Measurements from ENCODE around the gene MAST4. TPM values are rescaled to one million over a fixed set of nuclear protein-coding genes. Genes with fewer than 3 reads are reported as not detected.

MAST4 gene
- total RNA-seq, 1 experiment from 2014 or later = 11.8 TPM

DNA sequence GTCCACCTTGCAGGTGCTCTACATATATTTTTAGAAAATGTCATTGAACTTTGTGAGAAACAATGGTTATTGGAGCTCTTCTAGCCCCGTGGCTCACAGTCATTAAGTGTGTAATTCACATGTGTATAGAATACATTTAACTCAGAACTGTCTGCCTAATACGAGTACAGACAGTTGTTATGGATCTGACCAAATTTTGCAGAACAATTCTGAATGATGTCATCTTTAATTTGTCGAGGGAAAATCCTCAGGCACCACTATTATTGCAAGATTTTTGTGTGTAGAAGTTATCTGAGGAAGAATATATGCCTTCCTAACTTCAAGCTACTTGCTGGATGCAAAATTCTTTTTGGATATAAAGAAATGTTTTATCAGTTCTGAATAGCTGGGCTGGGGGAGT lies 383.5 kb downstream of the MAST4 start:
- Histone ChIP-seq H3K36me3 (ENCODE audit: insufficient read depth, low read length) (no peaks in the 10 kb centered on the region), H4K20me1 (ENCODE audit: insufficient read depth, low read depth, low read length) (no peaks in the 10 kb centered on the region), H3K4me2 (ENCODE audit: low read depth, low read length, poor library complexity, severe bottlenecking) (no peak overlapping the region), H3K9ac (ENCODE audit: low read length) (no peak overlapping the region), H3K4me1 (ENCODE audit: low read length) (peaks cover 21% of the 10 kb centered on the region), H3K9me2 (replicated peaks; ENCODE audit: insufficient read depth, low read length) (no peaks in the 10 kb centered on the region), H3K79me2 (ENCODE audit: low read length) (no peaks in the 10 kb centered on the region), H3K27ac (ENCODE audit: low read length) (no peak overlapping the region), H3K4me3 (ENCODE audit: low read length) (no peak overlapping the region), H3K27me3 (ENCODE audit: low read length) (no peaks in the 10 kb centered on the region), H2AFZ (ENCODE audit: low read length) (no peak overlapping the region), H3K9me3 (ENCODE audit: low read length) (no peaks in the 10 kb centered on the region)
- DNase-seq = no peak

DNA sequence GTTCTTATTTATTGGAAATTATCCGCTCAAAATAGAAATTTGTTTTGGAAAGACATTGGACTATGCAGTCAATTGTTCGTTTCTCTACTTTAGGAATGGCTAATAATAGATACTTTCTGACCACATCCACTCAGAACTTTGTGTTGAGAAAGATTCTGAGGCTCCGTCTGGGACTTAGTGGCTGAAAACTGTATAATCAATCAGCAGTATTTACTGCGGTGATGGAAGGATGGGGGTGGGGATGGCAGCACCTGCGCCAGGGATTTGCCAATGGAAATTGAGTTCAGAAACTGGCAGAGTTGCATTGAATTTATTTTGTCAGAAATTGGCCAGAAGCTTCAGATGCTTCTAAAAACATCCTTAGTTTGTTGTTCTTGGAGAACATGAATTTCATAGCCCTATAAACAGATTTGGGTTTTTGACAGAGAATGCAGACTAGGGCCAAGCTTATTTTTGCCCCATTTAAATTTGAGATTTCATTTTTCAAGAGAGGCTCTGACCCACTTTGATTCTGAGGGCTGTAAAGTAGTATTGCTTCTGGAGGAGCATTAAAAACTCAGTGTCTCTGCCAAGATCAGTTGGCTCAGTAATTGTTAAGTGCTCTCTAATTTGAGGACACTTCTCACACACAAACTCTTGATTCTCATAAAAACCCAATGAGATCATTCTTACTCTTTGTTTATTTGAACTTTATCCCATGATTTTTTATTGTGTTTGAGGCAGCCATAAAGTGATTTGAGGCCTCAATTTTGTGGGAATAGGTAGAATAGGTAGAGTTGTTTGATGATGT lies 385.3 kb downstream of the MAST4 start:
- Histone ChIP-seq H3K4me2 (ENCODE audit: low read depth, low read length, poor library complexity, severe bottlenecking) (no peak overlapping the region), H2AFZ (ENCODE audit: low read length) (no peak overlapping the region), H3K27ac (ENCODE audit: low read length) (no peak overlapping the region), H3K27me3 (ENCODE audit: low read length) (no peaks in the 10 kb centered on the region), H3K36me3 (ENCODE audit: insufficient read depth, low read length) (no peaks in the 10 kb centered on the region), H4K20me1 (ENCODE audit: insufficient read depth, low read depth, low read length) (no peaks in the 10 kb centered on the region), H3K4me3 (ENCODE audit: low read length) (no peak overlapping the region), H3K4me1 (ENCODE audit: low read length) (peaks cover 21% of the 10 kb centered on the region), H3K9me2 (replicated peaks; ENCODE audit: insufficient read depth, low read length) (no peaks in the 10 kb centered on the region), H3K79me2 (ENCODE audit: low read length) (no peaks in the 10 kb centered on the region), H3K9me3 (ENCODE audit: low read length) (no peaks in the 10 kb centered on the region), H3K9ac (ENCODE audit: low read length) (no peak overlapping the region)
- no peak for DNase-seq

DNA sequence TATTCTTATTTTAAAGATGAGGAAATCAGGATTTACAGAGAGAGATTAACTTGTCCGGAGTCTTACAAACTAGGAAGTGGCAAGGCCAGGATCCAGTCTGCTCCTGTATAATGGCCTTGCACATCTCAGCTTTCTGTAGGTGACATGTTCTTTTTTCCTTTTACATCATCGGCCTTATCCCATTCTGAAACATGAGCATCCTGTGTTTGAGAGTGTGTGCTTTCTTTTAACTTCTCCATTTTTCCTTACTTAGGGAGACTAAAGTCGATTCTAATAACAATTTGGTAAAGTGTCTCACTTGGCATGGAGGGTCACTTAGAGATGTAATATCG lies 385.8 kb downstream of the MAST4 start:
- no peak for DNase-seq
- H3K9ac ChIP-seq (ENCODE audit: low read length) = no peak overlapping the region
- no peak overlapping the region for H3K27ac ChIP-seq (ENCODE audit: low read length)
- H2AFZ ChIP-seq (ENCODE audit: low read length) = no peak overlapping the region
- no peaks in the 10 kb centered on the region for H3K9me2 ChIP-seq (replicated peaks; ENCODE audit: insufficient read depth, low read length)
- no peaks in the 10 kb centered on the region for H3K79me2 ChIP-seq (ENCODE audit: low read length)
- no peaks in the 10 kb centered on the region for H3K36me3 ChIP-seq (ENCODE audit: insufficient read depth, low read length)
- no peaks in the 10 kb centered on the region for H4K20me1 ChIP-seq (ENCODE audit: insufficient read depth, low read depth, low read length)
- H3K4me3 ChIP-seq (ENCODE audit: low read length) = no peak overlapping the region
- H3K27me3 ChIP-seq (ENCODE audit: low read length) = no peaks in the 10 kb centered on the region
- peaks cover 26% of the 10 kb centered on the region for H3K4me1 ChIP-seq (ENCODE audit: low read length)
- H3K9me3 ChIP-seq (ENCODE audit: low read length) = no peaks in the 10 kb centered on the region
- H3K4me2 ChIP-seq (ENCODE audit: low read depth, low read length, poor library complexity, severe bottlenecking) = no peak overlapping the region

DNA sequence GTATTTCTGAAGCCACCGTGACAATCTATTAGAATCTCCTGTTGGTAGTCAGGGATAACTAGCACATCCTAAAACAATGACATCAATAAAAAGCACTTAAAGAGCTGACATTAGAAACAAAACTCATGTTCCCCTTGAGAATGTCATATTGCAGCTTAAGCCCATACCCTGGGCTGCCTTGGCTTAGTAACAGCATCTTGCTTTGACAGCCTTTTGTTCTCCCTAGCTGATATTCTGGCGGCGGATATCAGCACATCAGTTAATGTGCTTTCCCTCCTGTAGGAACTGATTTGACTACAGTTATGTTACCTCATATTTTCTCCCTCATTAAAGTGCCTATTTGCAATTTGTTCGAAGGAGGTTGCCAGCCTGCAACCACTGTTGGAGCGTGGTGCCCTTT lies 386.3 kb downstream of the MAST4 start:
- Histone ChIP-seq H3K9ac (ENCODE audit: low read length) (no peak overlapping the region), H3K27me3 (ENCODE audit: low read length) (no peaks in the 10 kb centered on the region), H3K4me1 (ENCODE audit: low read length) (peaks cover 28% of the 10 kb centered on the region), H3K9me2 (replicated peaks; ENCODE audit: insufficient read depth, low read length) (no peaks in the 10 kb centered on the region), H3K27ac (ENCODE audit: low read length) (no peak overlapping the region), H3K4me3 (ENCODE audit: low read length) (no peak overlapping the region), H2AFZ (ENCODE audit: low read length) (no peak overlapping the region), H3K9me3 (ENCODE audit: low read length) (no peaks in the 10 kb centered on the region), H3K4me2 (ENCODE audit: low read depth, low read length, poor library complexity, severe bottlenecking) (peak overlapping the region; percentile 32), H3K79me2 (ENCODE audit: low read length) (no peaks in the 10 kb centered on the region), H4K20me1 (ENCODE audit: insufficient read depth, low read depth, low read length) (no peaks in the 10 kb centered on the region), H3K36me3 (ENCODE audit: insufficient read depth, low read length) (no peaks in the 10 kb centered on the region)
- no peak for DNase-seq

DNA sequence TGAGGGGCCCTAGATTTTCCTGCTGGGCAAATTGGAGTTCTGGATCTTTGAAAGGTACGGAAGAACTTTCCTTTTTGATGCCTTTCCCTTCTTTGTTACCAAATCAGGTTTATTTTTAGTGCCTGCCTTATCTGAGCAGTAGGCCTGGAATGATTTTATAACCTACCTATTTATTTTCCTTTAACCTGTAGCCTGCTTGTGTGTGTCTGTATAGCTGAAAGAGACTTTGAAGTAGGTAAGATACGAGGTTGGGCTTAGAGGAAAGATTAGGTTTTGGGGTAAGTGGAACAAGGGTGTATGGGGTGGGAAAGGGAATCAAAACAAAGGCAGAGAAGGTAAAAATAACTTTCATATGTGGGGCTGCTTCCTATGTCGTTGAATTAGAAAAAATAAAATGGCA lies 389.2 kb downstream of the MAST4 start:
- no peak overlapping the region for H3K4me2 ChIP-seq (ENCODE audit: low read depth, low read length, poor library complexity, severe bottlenecking)

DNA sequence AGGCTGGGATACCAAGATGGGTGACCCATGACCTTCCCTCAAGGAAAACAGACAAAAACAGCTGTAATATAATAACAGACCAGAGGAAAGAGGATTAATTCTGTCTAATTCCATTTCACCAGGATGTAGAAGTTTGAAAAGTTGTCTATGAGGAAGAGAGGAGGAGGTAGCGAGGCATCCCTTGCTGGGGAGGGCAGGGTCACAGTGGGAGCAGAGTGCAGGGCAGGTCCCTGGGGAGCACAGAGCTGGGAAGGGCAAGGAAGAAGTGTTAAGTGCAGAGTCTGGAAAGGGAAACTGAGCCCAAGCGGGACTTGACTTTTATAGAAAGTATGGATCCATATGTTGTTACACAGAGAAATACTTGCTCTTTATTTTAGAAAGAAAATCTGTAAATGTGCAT lies 389.8 kb downstream of the MAST4 start:
- Histone ChIP-seq H3K9ac (ENCODE audit: low read length) (no peak overlapping the region), H3K4me1 (ENCODE audit: low read length) (peaks cover 34% of the 10 kb centered on the region), H3K4me2 (ENCODE audit: low read depth, low read length, poor library complexity, severe bottlenecking) (no peak overlapping the region), H3K36me3 (ENCODE audit: insufficient read depth, low read length) (no peaks in the 10 kb centered on the region), H2AFZ (ENCODE audit: low read length) (no peak overlapping the region), H3K4me3 (ENCODE audit: low read length) (no peak overlapping the region), H3K9me2 (replicated peaks; ENCODE audit: insufficient read depth, low read length) (no peaks in the 10 kb centered on the region), H3K27ac (ENCODE audit: low read length) (no peak overlapping the region), H4K20me1 (ENCODE audit: insufficient read depth, low read depth, low read length) (no peaks in the 10 kb centered on the region), H3K9me3 (ENCODE audit: low read length) (no peaks in the 10 kb centered on the region), H3K27me3 (ENCODE audit: low read length) (no peaks in the 10 kb centered on the region), H3K79me2 (ENCODE audit: low read length) (no peaks in the 10 kb centered on the region)
- no peak for DNase-seq

More for the DNA sequence above, 389.2 kb downstream of the MAST4 start:
- H3K9me2 ChIP-seq (replicated peaks; ENCODE audit: insufficient read depth, low read length) = no peaks in the 10 kb centered on the region
- no peak overlapping the region for H3K9ac ChIP-seq (ENCODE audit: low read length)
- no peak overlapping the region for H3K27ac ChIP-seq (ENCODE audit: low read length)
- no peak overlapping the region for H2AFZ ChIP-seq (ENCODE audit: low read length)
- no peaks in the 10 kb centered on the region for H3K79me2 ChIP-seq (ENCODE audit: low read length)
- no peaks in the 10 kb centered on the region for H4K20me1 ChIP-seq (ENCODE audit: insufficient read depth, low read depth, low read length)
- DNase-seq = no peak
- H3K36me3 ChIP-seq (ENCODE audit: insufficient read depth, low read length) = no peaks in the 10 kb centered on the region
- no peaks in the 10 kb centered on the region for H3K9me3 ChIP-seq (ENCODE audit: low read length)
- H3K4me3 ChIP-seq (ENCODE audit: low read length) = no peak overlapping the region
- no peaks in the 10 kb centered on the region for H3K27me3 ChIP-seq (ENCODE audit: low read length)
- peaks cover 30% of the 10 kb centered on the region for H3K4me1 ChIP-seq (ENCODE audit: low read length)

DNA sequence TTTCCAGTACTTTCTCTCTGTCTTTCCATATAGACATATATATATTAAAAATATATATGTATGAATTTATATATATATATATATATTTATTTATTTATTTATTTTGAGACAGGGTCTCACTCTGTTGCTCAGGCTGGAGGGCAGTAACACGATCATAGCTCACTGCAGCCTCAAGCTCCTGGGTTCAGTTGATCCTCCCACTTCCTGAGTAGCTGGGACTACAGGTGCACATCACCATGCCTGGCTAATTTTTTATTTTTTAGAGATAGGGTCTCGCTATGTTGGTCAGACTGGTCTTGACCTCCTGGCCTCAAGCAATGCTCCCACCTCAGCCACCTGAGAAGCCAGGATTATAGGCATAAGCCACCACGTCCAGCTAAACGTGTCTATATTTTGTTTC lies 390.3 kb downstream of the MAST4 start:
- Histone ChIP-seq H3K9me3 (ENCODE audit: low read length) (no peaks in the 10 kb centered on the region), H3K27me3 (ENCODE audit: low read length) (no peaks in the 10 kb centered on the region), H3K79me2 (ENCODE audit: low read length) (no peaks in the 10 kb centered on the region), H3K27ac (ENCODE audit: low read length) (no peak overlapping the region), H3K4me1 (ENCODE audit: low read length) (peaks cover 36% of the 10 kb centered on the region), H3K4me2 (ENCODE audit: low read depth, low read length, poor library complexity, severe bottlenecking) (no peak overlapping the region), H3K4me3 (ENCODE audit: low read length) (no peak overlapping the region), H2AFZ (ENCODE audit: low read length) (peak overlapping the region; percentile 3; the same call in 1 of the 2 replicates), H3K36me3 (ENCODE audit: insufficient read depth, low read length) (no peaks in the 10 kb centered on the region), H3K9me2 (replicated peaks; ENCODE audit: insufficient read depth, low read length) (no peaks in the 10 kb centered on the region), H4K20me1 (ENCODE audit: insufficient read depth, low read depth, low read length) (no peaks in the 10 kb centered on the region), H3K9ac (ENCODE audit: low read length) (no peak overlapping the region)
- DNase-seq = no peak

DNA sequence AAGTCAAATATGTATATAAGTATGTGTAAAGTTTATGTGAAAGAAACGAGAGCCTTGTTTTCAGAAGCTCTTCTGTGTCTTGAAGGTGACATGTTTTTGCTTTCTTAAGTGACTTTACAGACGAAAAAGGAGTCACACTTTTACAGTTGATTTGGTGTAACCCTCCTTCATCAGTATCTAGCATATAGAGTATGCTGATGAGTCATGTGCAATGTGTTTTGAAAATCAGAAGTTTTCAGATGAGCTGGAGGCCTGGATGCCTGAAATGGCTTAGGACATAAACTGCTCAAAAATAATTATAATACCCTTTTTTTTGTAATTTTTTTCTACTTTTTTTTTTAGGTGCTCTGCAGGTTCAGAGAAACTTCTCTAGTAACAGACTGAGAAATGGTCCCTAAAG lies 390.9 kb downstream of the MAST4 start:
- Histone ChIP-seq H3K79me2 (ENCODE audit: low read length) (no peaks in the 10 kb centered on the region), H3K9me2 (replicated peaks; ENCODE audit: insufficient read depth, low read length) (no peaks in the 10 kb centered on the region), H3K27me3 (ENCODE audit: low read length) (no peaks in the 10 kb centered on the region), H2AFZ (ENCODE audit: low read length) (peak overlapping the region; percentile 3; the same call in 1 of the 2 replicates), H3K4me1 (ENCODE audit: low read length) (peaks cover 39% of the 10 kb centered on the region), H3K4me3 (ENCODE audit: low read length) (no peak overlapping the region), H3K27ac (ENCODE audit: low read length) (no peak overlapping the region), H3K4me2 (ENCODE audit: low read depth, low read length, poor library complexity, severe bottlenecking) (no peak overlapping the region), H3K36me3 (ENCODE audit: insufficient read depth, low read length) (no peaks in the 10 kb centered on the region), H3K9me3 (ENCODE audit: low read length) (no peaks in the 10 kb centered on the region), H4K20me1 (ENCODE audit: insufficient read depth, low read depth, low read length) (no peaks in the 10 kb centered on the region), H3K9ac (ENCODE audit: low read length) (no peak overlapping the region)
- DNase-seq = no peak

All from Karpas-422 (cell line).